Erythroblast (primary cell): Measurements from ENCODE around the gene OR5H15.
"Not testable (repeated sequence)": the region's sequence is repeated elsewhere in the genome, so short reads cannot be mapped to it uniquely, and the experiment has no call there.

Experiments used
- GATA1 ChIP-seq: IDR thresholded peaks from 2 replicates; pipeline ENCODE4 v1.6.1; 2011; ENCODE audit warnings: low read depth, mild to moderate bottlenecking, control low read depth, low read length, moderate library complexity
- POLR2A ChIP-seq: IDR thresholded peaks from 2 replicates; pipeline ENCODE4 v1.6.1; 2011; ENCODE audit warnings: mild to moderate bottlenecking, low read length

- TF ChIP-seq POLR2A, GATA1: not testable (repeated sequence)
Measured at GRCh38 chr3:98137826-98138557, 28.5 kb upstream of the OR5H15 start.
